SK-N-MC (cell line): ENCODE data around the gene MOCOS.

Source experiments
- EZH2 ChIP-seq: fragments of 200-600 bp; sonication (generic); IDR thresholded peaks from one replicate; pipeline ENCODE4 v1.6.1; 2017; ENCODE audit warnings: antibody characterized with exemption
- POLR2AphosphoS5 ChIP-seq: IDR thresholded peaks from 2 replicates; pipeline ENCODE4 v1.6.1; 2012; ENCODE audit warnings: mild to moderate bottlenecking, low read depth, low read length, borderline replicate concordance

DNA sequence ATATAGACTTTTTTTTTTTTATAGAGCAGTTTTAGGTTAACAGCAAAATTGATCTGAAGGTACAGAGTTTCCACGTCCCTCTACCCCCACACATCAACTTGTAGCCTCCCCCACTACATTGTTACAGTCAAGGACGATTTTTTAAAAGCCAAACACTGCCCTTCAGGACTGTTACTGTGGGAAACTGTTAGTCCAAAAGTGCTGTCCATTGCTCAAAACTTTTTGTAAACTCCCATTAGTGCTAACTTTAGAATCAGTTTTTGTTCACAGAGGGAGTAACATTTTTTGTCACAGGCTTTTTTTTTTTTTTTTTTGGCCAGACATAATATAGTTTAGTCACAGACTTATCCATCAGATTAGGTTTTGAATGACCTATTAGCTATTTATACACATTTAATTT is 33.5 kb upstream of the MOCOS start:
- TF ChIP-seq POLR2AphosphoS5 (no peak), EZH2 (no peak)
